Left renal pelvis (tissue), 4 donors: ENCODE data around the gene CATSPERB. TPM values are rescaled to one million over a fixed set of nuclear protein-coding genes. Genes with fewer than 3 reads are reported as not detected.
"Not testable (repeated sequence)": the region's sequence is repeated elsewhere in the genome, so short reads cannot be mapped to it uniquely, and the experiment has no call there.

Experiments
- DNase-seq, 4 donors: peaks; one replicate each; pipeline ENCODE4 v3.0.0-alpha.2; 2013; ENCODE audit warnings: low read depth in 4 of 4, low spot score in 3 of 4
- polyA plus RNA-seq, 4 donors: library from polyadenylated mRNA; unstranded; fragments of 120-200 nt; gene quantifications; one replicate each; pipeline ENCODE4 v1.2.1, GENCODE V29; 2013; ENCODE audit not compliant: insufficient read length in 4 of 4

The CATSPERB gene
- polyA plus RNA-seq, 4 donors = 0.05 to 1.2 (median 0.50) TPM

DNA sequence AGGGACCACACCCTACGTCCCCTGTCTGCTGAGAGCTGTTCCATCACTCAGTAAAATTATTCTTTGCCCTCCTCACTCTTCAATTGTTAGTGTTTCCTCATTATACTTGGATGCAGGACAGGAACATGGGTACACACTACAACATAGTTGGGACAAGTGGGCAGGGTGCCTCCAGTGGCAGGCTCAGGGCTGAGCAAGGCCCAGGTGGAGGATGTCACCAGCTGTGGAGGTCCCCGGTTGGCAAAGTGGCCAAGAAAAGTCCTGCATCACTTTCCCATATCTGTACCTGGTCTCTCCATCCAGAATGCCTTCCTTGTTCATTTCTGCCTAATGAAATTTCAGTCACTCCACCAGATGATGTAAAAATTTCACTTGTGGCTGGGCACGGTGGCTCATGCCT, 149.1 kb downstream of the CATSPERB start:
- no peak for DNase-seq

- no peak for DNase-seq
Observed at GRCh38 chr14:91580876-91581577, 150.9 kb downstream of the CATSPERB start.

- DNase-seq = no peak
Observed at GRCh38 chr14:91577632-91578233, 154.2 kb downstream of the CATSPERB start.

DNA sequence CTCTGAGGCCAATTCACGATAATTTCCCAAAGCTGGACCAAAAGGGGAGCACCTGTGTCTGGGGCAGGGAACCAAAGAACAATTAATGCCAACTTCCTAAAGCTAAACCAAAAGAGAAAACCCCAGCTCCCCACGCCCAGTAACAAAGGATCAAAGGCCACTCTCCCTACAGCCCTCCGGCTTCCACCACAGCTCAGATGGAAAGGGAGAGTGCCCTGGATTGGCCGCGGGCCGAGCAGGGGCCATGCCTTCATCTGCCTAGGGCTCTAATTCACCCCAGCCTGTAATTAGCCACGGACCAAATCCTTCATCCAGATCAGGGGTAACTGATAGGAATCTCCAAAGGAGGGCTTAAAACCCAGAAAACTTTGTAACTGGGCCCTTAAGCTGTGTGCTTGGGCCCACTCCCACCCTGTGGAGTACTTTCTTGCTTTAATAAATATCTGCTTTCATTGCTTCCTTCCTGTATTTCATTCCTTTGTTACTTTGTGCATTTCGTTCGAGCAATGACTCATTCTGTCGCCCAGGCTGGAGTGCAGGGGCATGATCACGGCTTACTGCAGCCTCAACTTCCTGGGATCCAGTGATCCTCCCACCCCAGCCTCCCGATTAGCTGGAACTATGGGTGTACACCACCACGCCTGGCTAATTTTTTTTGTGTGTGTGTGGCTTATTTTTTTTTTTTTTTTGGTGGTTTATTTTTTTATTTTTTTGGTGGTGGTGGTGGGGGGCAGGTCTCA, 156.2 kb downstream of the CATSPERB start:
- no peak for DNase-seq

DNA sequence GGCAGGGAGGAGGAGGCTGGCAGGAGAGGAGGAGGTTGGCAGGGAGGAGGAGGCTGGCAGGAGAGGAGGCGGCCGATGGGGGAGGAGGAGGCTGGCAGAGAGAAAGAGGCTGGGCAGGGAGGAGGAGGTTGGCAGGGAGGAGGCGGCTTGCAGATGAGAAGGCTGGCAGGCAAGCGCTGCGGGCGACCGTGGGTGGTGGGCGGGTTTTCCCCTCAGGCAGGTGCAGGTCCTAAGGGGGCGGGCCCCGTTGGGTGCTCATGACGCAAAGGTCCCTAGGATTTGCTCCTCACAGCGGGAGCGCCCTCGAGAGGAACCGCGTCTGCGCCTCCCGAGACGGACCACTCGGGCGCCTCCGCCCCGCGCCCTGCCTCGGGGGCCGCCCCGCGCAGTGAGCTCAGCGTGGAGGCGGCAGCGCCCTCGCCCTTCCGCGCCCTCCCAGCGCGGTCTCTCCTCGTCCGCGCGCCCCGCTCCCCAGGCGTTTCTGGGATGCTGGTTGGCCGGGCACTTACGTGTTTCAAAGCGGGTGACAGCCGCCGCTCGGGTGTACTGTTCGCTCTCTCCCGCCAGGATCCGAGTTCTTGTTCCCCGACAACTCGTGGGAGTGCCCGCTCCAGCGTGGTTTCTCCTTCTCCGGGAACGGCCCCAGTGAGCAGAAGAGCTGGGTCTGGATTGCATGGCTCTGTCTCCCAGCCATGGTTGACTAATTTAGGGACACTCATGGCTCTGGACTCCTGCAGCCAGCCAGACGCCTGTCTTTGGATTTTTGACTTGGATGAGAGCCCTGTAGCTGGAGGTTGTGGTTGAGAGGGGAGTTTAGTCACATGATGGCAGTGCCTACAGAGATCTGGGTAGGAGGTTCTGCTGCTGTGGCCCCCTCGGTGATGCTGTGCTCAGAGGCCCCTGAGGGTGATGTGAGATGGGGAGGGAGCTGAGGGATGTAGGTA, 157.7 kb downstream of the CATSPERB start:
- peak in 1 of 4 donors; percentile 22 for DNase-seq

GRCh38 chr14:91573528-91573893, 158.4 kb downstream of the CATSPERB start:
- DNase-seq = no peak

- no peak for DNase-seq
Observed at GRCh38 chr14:91570021-91570420, 161.9 kb downstream of the CATSPERB start.

DNA sequence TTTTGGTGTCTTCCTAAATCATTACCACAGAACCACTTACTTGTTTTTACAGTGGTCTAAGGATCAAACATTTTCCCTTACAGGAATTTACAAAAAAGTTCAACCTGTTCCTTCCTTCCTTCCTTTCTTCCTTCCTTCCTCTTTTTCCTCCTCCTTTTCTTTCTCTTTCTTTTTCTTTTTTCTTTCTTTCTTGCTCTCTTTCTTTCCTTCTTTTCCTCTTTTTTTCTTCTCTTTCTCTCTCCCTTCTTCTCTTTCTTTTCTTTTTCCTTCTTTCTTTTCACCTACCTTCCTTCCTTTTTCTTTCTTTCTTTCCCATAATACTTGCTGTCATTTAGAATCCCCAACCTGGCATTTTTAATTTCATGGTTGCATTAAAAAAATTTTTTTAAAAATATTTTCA, 162.6 kb downstream of the CATSPERB start:
- no peak for DNase-seq

DNA sequence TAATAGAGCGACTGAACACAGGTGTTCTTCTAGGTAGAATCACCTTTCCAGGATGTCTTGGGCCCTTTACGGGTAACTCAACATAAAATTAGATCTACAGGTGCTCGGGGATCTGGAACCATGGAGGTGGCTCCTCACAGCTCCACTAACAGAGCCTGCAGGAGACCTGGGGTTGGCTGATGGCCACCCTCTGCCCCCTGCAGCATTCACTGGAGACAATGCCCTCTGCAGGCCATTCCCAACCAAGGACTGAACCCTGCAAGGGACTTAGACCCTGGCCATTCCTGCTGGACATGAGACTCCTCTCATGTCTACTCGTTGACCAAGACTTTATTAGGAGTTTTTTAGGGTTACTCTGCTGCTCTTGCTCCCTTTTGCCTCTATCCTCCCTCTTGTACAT, 163.3 kb downstream of the CATSPERB start:
- no peak for DNase-seq

- DNase-seq = not testable (repeated sequence)
Observed at GRCh38 chr14:91567827-91568226, 164.1 kb downstream of the CATSPERB start.

DNA sequence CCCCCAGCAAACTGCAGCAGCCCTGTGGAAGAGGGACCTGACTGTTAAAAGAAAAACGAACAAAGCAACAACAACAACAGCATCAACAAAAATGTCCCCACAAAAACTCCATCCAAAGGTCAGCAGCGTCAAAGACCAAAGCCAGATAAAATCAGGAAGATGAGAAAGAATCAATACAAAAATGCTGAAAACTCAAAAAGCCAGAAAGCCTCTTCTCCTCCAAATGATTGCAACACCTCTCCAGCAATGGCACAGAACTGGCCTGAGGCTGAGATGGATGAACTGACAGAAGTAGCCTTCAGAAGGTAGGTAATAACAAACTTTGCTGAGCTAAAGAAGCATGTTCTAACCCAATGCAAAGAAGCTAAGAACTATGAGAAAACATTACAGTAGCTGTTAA, 176.4 kb downstream of the CATSPERB start:
- DNase-seq = no peak

DNA sequence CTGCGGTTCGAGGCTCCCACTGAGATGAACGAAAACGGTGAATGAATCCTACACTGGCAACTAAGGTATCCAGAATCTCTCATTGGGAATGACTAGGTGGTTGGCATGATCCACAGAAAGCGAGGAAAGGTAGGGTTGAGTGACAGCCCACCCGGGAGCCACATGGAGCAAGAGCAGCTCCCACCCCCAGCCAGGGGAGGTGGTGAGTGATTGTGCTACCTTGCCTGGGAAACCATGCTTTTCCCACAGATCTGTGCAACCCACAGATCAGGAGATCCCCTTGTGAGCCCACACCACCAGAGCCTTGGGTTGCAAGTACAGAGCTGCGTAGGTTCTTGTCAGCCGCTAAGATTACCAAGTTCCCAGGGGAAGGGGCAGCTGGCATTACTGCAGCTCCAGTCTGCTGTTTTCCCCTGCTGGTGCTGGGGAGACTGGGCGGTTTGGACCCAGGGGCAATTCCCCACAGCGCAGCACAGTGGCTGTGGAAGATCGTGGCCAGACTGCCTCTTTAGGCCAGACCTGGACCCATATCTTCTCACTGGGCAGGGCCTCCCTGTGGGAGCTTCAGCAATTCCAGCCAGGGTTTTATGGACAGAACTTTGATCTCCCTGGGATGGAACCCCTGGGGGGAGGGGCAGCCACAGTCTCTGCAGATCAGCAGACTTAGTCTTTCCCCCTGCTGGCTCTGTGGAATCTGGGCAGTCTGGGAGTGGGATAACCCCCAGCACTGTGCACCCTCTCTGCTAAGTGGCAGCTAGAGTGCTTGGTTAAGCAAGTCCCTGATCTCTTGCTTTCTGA, 177.2 kb downstream of the CATSPERB start:
- no peak for DNase-seq

- DNase-seq = no peak
Observed at GRCh38 chr14:91548108-91548507, 183.8 kb downstream of the CATSPERB start.

GRCh38 chr14:91545946-91546716, 185.8 kb downstream of the CATSPERB start:
- DNase-seq = no peak

DNA sequence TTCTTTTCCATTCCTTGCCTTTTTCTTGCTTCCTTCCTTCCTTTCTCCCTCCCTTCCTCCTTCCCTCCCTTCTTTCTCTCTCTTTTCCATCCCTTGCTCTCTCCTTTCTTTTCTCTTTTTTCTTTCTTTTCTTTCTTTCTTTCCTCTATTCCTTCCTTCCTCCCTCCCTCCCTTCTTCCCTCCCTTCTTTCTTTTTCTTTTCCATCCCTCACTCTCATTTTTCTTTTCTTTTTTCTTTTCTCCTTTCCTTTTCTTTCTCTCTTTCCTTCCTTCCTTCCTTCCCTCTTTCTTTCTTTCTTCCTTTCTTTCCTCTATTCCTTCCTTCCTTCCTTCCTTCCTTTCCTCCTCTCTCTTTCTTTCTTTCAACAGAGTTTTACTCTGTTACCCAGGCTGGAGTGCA, 186.7 kb downstream of the CATSPERB start:
- DNase-seq = no peak

DNA sequence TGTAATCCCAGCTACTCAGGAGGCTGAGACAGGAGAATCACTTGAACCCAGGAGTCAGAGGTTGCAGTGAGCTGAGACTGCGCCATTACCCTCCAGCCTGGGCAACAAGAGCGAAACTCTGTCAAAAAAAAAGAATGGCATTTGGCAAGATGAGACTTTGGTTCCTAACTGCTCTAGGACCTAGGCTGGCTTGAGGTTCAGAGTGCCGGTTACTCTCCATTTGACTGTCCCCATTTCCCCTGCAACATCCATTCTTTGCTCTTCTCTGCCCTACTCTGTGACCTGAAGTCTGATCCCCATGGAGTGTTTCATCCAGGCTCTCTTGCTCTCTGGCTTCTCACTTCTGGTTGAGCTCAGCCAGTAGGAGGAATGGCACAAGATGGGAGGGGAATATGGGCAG, 195.6 kb downstream of the CATSPERB start:
- no peak for DNase-seq

DNA sequence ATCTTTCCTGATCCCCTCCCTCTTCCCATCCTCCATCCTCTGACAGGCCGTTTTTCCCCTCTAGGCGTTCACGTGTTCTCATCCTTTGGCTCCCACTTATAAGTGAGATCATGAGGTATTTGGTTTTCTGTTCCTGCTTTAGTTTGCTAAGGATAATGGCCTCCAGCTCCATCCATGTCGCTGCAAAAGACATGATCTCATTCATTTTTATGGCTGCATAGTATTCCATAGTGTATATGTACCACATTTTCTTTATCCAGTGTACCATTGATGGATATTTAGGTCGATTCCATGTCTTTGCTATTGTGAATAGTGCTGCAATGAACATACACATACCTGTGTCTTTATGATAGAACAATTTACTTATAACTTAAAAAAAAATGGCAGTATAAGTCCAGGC, 197.8 kb downstream of the CATSPERB start:
- DNase-seq = not testable (repeated sequence)

- DNase-seq = no peak
Observed at GRCh38 chr14:91533623-91534022, 198.3 kb downstream of the CATSPERB start.
